Mucosa of stomach (tissue), 1 donor: Measurements from ENCODE around the gene GABPA.
"Not testable (repeated sequence)": the region's sequence is repeated elsewhere in the genome, so short reads cannot be mapped to it uniquely, and the experiment has no call there.

ENCODE experiments used
- H3K27me3 ChIP-seq: one replicate; pipeline ENCODE4 v1.7.0; 2013; ENCODE audit warnings: mild to moderate bottlenecking, low read length; ENCODE audit not compliant: control insufficient read depth, insufficient read depth
- H3K36me3 ChIP-seq: one replicate; pipeline ENCODE4 v1.7.0; 2013; ENCODE audit warnings: low read length; ENCODE audit not compliant: control insufficient read depth, insufficient read depth
- H3K4me1 ChIP-seq: one replicate; pipeline ENCODE4 v1.7.0; 2013; ENCODE audit warnings: mild to moderate bottlenecking, low read length; ENCODE audit not compliant: control insufficient read depth, insufficient read depth
- H3K4me3 ChIP-seq: one replicate; pipeline ENCODE4 v1.7.0; 2013; ENCODE audit warnings: low read length
- H3K9ac ChIP-seq: one replicate; pipeline ENCODE4 v1.7.0; 2013; ENCODE audit warnings: mild to moderate bottlenecking, low read length, moderate library complexity
- H3K9me3 ChIP-seq: one replicate; pipeline ENCODE4 v1.7.0; 2013; ENCODE audit warnings: mild to moderate bottlenecking, low read length, moderate library complexity; ENCODE audit not compliant: control insufficient read depth
- donor health status: Pancreatic carcinoma.

The GABPA gene

DNA sequence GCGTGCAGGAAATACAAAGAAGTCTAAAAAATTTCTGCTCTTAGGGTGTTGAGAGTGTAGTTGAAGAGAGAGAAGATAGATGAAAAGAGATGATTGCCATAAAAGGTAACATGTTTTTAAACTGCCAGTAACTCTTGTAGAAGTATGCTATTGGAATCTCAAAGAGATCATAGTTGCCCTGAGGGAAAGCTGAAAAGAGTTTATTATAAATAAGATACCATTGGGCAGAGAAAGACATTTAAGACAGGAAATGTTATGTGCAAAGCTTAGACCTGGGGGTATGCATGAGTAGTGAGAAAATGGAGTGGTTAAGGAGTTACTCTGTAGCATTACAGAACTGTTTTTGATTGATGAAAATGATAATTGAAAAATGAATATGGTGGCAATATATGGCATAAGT is 17.6 kb downstream of the GABPA start:
- Histone ChIP-seq H3K9me3 (no peaks in the 10 kb centered on the region), H3K9ac (no peak overlapping the region), H3K36me3 (no peaks in the 10 kb centered on the region), H3K27me3 (no peaks in the 10 kb centered on the region), H3K4me1 (no peaks in the 10 kb centered on the region), H3K4me3 (no peak overlapping the region)

GRCh38 chr21:25756190-25756932 is 21.6 kb downstream of the GABPA start:
- no peak overlapping the region for H3K9ac ChIP-seq
- H3K36me3 ChIP-seq: peaks cover 3% of the 10 kb centered on the region
- H3K27me3 ChIP-seq: no peaks in the 10 kb centered on the region
- H3K4me3 ChIP-seq: no peak overlapping the region
- H3K4me1 ChIP-seq: no peaks in the 10 kb centered on the region
- no peaks in the 10 kb centered on the region for H3K9me3 ChIP-seq

DNA sequence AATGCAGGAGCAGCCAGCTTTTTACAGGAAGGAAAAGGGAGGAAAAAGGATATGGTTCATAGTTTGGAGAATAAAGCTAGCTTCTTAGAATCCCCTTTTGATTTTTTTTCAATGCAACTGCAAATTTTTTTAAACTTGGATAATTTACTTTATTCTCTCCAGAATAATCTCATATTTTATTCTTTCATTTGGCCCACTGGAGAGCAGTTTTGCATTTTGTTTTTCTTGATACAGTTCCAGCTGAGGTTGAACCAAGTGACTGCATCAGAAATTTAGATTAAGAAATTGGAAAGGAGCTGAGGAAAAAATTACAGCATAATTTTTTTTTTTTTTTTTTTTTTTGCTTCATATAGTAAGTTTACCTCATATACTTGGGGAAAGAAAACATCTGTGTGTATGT is 22.8 kb downstream of the GABPA start:
- H3K27me3 ChIP-seq: no peaks in the 10 kb centered on the region
- no peak overlapping the region for H3K4me3 ChIP-seq
- H3K9ac ChIP-seq: no peak overlapping the region
- H3K4me1 ChIP-seq: no peaks in the 10 kb centered on the region
- no peaks in the 10 kb centered on the region for H3K9me3 ChIP-seq
- H3K36me3 ChIP-seq: peaks cover 3% of the 10 kb centered on the region

GRCh38 chr21:25759573-25759972 is 24.8 kb downstream of the GABPA start:
- H3K9me3 ChIP-seq: no peaks in the 10 kb centered on the region
- no peaks in the 10 kb centered on the region for H3K4me1 ChIP-seq
- H3K36me3 ChIP-seq: peaks cover 3% of the 10 kb centered on the region
- H3K27me3 ChIP-seq: no peaks in the 10 kb centered on the region
- no peak overlapping the region for H3K4me3 ChIP-seq
- no peak overlapping the region for H3K9ac ChIP-seq

GRCh38 chr21:25760061-25760460 is 25.3 kb downstream of the GABPA start:
- Histone ChIP-seq H3K9ac (no peak overlapping the region), H3K4me3 (no peak overlapping the region), H3K27me3 (no peaks in the 10 kb centered on the region), H3K36me3 (peaks cover 3% of the 10 kb centered on the region), H3K4me1 (no peaks in the 10 kb centered on the region), H3K9me3 (no peaks in the 10 kb centered on the region)

- Histone ChIP-seq H3K9me3 (no peaks in the 10 kb centered on the region), H3K27me3 (no peaks in the 10 kb centered on the region), H3K9ac (no peak overlapping the region), H3K36me3 (peaks cover 3% of the 10 kb centered on the region), H3K4me1 (no peaks in the 10 kb centered on the region), H3K4me3 (no peak overlapping the region)
Observed at GRCh38 chr21:25760677-25761076, 25.9 kb downstream of the GABPA start.

- H3K36me3 ChIP-seq: peaks cover 3% of the 10 kb centered on the region
- H3K4me3 ChIP-seq: no peak overlapping the region
- H3K4me1 ChIP-seq: no peaks in the 10 kb centered on the region
- H3K27me3 ChIP-seq: no peaks in the 10 kb centered on the region
- no peaks in the 10 kb centered on the region for H3K9me3 ChIP-seq
- no peak overlapping the region for H3K9ac ChIP-seq
Observed at GRCh38 chr21:25764065-25764464, 29.3 kb downstream of the GABPA start.

GRCh38 chr21:25767921-25768320 is 33.1 kb downstream of the GABPA start:
- Histone ChIP-seq H3K9ac (no peak overlapping the region), H3K4me3 (no peak overlapping the region), H3K27me3 (no peaks in the 10 kb centered on the region), H3K9me3 (no peaks in the 10 kb centered on the region), H3K4me1 (no peaks in the 10 kb centered on the region), H3K36me3 (no peaks in the 10 kb centered on the region)

- Histone ChIP-seq H3K9ac (no peak overlapping the region), H3K27me3 (no peaks in the 10 kb centered on the region), H3K36me3 (no peaks in the 10 kb centered on the region), H3K4me1 (no peaks in the 10 kb centered on the region), H3K9me3 (no peaks in the 10 kb centered on the region), H3K4me3 (no peak overlapping the region)
Observed at GRCh38 chr21:25772686-25773085, 37.9 kb downstream of the GABPA start.

DNA sequence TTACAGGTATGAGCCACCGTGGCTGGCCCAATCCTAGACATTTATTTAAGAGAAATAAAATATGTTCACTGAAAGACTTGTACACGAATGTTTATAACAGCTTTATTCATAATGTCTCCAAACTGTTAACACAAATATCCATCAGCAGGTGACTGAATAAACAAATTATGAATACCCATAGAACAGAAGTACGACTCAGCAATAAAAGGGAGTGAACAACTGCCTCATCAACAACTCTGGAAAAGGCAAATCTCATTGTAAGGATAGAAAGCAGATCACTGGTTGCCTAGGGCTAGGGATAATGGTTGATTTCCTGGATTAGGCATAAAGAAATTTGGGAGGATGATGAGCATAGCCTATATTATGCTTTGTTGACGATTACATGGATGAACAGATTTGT is 41.7 kb downstream of the GABPA start:
- Histone ChIP-seq H3K9ac (no peak overlapping the region), H3K4me3 (no peak overlapping the region), H3K27me3 (no peaks in the 10 kb centered on the region), H3K4me1 (no peaks in the 10 kb centered on the region), H3K9me3 (no peaks in the 10 kb centered on the region), H3K36me3 (no peaks in the 10 kb centered on the region)

- not testable (repeated sequence) for H3K4me1 ChIP-seq, H3K9ac ChIP-seq, H3K36me3 ChIP-seq, H3K27me3 ChIP-seq, H3K9me3 ChIP-seq, H3K4me3 ChIP-seq
Observed at GRCh38 chr21:25778126-25778875, 43.5 kb downstream of the GABPA start.

DNA sequence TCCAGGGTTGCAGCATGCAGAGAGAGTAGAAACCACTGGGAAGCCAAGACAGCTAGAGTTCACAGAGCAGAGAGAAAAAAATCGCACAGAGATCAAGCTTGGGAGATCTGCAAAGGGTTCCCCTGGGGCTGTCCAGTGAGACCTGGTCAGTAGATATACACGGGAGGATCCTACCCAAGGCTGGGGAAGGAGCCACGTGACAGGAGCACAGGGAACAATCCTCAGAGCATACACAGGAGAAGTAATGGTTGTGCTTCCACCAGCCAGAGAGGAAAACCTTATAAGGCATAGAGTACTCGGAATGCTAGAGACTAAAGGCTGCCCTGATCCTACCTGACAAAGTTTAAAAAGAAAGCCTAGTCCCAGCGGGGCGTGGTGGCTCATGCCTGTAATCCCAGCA is 53.9 kb downstream of the GABPA start:
- H3K4me3 ChIP-seq: no peak overlapping the region
- no peaks in the 10 kb centered on the region for H3K9me3 ChIP-seq
- no peaks in the 10 kb centered on the region for H3K36me3 ChIP-seq
- no peak overlapping the region for H3K9ac ChIP-seq
- H3K4me1 ChIP-seq: no peaks in the 10 kb centered on the region
- no peaks in the 10 kb centered on the region for H3K27me3 ChIP-seq
